G401 (cell line): Measurements from ENCODE around the gene ARIH1. TPM values are rescaled to one million over a fixed set of nuclear protein-coding genes. Genes with fewer than 3 reads are reported as not detected.
"Not testable (repeated sequence)": the region's sequence is repeated elsewhere in the genome, so short reads cannot be mapped to it uniquely, and the experiment has no call there.

ENCODE experiments used
- DNase-seq: peaks from one replicate; pipeline ENCODE4 v3.0.0-alpha.2; 2015; ENCODE audit warnings: low spot score
- in situ Hi-C: cut with HindIII; loops from 2 replicates; pipeline ENCODE4 v1.10.0; 2016; ENCODE audit warnings: low sequenced_read_pairs, mixed read lengths
- total RNA-seq: library from RNA; depleted of rRNA; stranded (reverse); fragments of >200 nt; shearing (Covaris generic); gene quantifications from 2 replicates; pipeline ENCODE4 v1.2.3, GENCODE V29; 2014

Gene ARIH1
- total RNA-seq, 1 experiment from 2014 or later: 42.0 TPM

GRCh38 chr15:72588096-72588495 is 114.0 kb downstream of the ARIH1 start:
- DNase-seq: peak; percentile 67
- in situ Hi-C loops: no loop called here

- in situ Hi-C loops: no loop called here
- DNase-seq: no peak
Observed at GRCh38 chr15:72590427-72590826, 116.3 kb downstream of the ARIH1 start.

- no peak for DNase-seq
- in situ Hi-C loops: no loop called here
Observed at GRCh38 chr15:72591361-72591760, 117.2 kb downstream of the ARIH1 start.

DNA sequence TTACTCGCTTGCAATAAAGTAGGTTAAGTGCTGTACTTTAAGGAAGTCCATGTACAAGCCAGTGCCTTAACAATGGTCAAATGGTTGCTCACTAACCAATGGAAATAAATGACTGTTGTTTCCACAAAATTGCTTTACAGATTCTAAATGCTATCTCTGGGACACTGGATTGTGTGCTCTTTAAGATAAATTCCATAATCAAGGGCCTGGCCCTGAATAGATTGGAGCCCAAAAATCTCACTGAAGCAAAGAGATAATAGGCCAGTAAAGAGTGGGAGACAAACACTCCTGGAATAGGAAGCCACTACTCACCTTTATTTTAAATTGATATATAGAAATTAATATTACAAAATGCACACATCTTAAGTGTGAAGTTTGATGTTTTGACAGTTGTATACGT is 118.0 kb downstream of the ARIH1 start:
- no peak for DNase-seq
- in situ Hi-C loops: no loop called here

DNA sequence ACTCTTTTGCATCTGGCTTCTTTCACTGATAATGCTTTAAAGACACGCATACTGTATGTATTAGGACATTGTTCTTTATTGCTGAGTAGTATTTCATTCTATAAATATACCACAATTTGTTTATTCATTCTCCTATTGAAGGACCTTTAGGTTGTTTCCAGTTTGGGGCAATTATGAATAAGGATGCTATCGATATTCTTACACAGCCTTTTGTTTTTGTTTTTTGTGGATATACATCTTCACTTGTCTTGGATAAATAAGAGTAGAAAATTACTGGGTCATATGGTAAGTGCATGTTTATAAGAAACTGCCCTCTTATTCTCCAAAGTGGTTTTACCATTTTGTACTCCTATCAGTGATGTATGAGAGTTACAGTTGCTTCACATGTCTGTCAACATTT is 118.5 kb downstream of the ARIH1 start:
- in situ Hi-C loops: no loop called here
- DNase-seq: no peak

- no peak for DNase-seq
- in situ Hi-C loops: no loop called here
Observed at GRCh38 chr15:72593838-72594237, 119.7 kb downstream of the ARIH1 start.

DNA sequence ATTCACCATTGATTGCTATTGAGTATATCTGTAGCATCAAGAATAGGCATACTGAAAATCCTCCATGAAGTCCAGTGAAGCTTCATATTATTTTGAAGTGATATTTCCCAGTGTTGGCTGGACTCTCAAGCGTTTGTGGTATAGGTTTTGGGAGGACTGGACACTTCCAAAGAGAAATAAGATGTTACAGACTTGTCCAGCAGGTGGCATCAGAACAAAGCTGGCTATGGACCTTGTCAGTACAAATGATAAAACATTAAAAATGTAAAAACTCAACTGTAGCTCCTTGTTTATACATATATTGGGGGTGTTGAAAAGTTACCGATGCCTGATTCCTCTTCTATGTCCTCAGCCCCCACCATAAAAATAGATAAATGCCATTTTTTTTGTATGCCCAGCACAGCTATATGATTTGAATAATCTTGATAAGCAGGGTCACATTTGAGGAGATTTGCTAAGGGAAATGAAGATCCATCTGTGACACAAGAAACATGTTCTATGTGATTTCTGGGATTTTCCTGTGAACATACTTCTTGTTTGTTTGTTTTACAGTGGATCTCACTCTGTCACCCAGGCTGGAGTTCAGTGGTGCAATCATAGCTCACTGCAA is 125.8 kb downstream of the ARIH1 start:
- DNase-seq: peak; percentile 58
- in situ Hi-C loops: no loop called here

GRCh38 chr15:72604794-72605193 is 130.7 kb downstream of the ARIH1 start:
- in situ Hi-C loops: no loop called here
- no peak for DNase-seq

DNA sequence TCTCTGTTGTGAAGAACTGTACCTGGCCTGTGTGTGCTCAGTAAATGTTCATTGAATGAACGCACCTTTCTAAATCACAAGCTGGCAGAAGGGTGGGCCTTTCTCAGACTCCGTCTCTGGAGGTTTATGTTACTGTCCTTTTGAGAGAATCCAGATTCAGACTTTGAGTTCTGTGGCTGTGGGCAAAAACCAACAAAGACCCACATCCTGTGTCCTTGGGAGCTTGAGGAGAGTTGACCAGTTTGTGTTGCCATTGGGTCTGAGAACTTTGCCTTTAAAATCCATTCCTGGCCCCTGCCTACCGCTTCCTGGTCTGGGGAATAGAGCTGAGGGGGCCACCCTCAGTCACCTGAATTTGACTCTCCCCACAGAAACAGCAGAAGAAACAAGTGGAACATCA is 134.0 kb downstream of the ARIH1 start:
- DNase-seq, in situ Hi-C loops: not testable (repeated sequence)

DNA sequence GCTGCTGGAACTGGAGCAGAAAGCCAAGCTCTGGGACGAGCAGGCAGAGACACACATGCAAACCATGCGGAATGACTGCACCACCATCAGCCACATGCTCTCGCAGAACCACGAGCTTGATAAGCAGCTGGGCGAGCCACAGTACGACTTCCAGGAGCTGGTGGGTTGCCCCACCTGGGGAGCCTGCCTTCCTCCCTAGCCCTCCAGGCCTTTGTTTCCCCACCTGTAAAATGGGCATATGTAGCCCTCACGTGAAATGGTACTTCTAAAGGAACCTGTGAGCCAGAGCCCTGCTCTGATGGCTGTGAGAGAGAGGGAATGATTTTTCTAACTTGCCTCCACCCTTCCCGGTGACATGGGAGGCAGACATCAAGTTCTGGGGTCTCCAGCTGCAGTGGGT is 135.7 kb downstream of the ARIH1 start:
- in situ Hi-C loops: no loop called here

GRCh38 chr15:72612324-72612723 is 138.2 kb downstream of the ARIH1 start:
- in situ Hi-C loops, DNase-seq: not testable (repeated sequence)

More for the DNA sequence above, 135.7 kb downstream of the ARIH1 start:
- no peak for DNase-seq

GRCh38 chr15:72614810-72615532 is 140.8 kb downstream of the ARIH1 start:
- in situ Hi-C loops: no loop called here
- no peak for DNase-seq

DNA sequence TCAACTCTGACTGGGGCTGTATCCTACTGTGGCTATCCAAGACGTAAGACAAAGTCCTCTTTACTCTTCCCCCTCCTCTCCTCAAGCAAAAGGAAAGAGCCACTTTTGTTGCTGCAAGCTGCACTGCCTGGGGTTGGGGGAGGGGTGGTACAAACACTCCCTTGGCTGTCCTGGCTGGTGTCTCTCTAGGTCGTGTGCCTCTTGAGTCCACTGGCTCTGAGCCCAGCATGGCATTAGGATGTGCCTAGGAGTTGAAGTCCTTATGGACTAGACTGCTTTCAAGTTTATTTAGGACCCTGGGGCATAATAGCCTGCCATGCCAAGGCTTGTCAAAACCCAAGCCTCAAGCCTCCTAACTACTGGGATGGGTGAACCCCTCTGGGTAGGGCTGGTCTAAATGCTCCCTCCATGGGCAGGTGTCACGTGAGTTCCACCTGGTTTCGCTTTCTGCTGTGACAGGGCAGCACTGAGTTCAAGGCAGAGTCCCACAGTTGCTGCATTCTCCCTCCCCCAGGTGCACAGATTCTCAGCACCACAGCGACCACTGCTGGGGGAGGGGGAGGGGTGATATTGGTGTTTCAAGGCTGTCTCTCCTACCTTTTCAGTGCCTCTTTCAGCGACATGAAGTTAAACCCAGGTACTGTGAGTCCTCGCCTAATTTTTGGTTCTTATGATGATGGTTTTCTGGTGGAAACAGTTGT is 141.6 kb downstream of the ARIH1 start:
- DNase-seq, in situ Hi-C loops: not testable (repeated sequence)

DNA sequence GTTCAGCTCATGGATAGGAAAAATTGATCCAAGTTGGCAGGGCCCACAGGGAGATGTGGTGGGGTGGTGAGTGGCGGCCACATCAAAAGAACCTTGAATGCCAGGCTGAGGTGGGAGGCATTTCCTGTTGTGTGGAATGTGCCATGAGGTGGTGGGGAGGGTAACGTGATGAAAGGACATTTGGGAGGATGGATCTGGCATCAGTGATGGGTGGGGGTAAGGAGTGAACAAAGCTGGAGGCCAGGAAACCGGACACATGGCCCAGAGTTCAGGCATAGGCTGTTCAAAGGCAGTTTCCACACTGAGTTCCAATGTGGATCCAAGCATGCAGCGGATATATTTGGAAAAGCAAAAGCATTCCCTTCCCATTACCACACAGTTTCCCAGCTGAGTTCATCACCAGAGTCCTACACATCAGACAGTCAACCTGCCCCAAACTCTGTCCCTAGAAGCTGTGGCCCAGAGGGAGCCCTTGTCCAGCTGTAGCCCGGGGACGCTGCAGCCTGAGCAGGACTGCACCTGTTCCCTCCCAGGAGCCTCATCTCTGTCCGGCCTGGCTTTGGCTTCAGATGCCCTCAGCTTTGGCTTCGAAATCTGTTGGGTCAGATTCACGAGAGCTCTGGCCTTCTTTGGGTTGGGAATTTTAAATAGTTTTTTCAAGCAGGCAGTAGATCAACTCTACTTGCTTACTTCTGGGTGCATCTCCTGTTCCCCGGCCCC is 142.5 kb downstream of the ARIH1 start:
- in situ Hi-C loops: no loop called here
- DNase-seq: no peak

DNA sequence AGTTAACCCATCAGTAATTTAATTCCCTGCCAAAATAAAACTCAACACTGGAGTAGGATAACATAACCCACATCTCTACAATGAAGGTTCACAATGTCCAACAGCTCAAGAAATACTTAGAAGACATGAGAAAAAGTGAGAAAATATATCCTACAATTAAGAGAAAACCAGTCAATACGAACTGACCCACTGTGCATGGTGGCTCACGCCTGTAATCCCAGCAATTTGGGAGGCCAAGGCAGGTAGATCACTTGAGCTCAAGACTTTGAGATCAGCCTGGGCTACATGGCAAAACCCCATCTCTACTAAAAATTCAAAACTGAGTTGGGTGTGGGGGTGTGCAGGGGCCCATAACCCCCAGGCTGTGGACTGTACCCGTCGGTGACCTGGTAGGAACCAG is 149.7 kb downstream of the ARIH1 start:
- DNase-seq, in situ Hi-C loops: not testable (repeated sequence)

- DNase-seq, in situ Hi-C loops: not testable (repeated sequence)
Observed at GRCh38 chr15:72626153-72626552, 152.0 kb downstream of the ARIH1 start.

DNA sequence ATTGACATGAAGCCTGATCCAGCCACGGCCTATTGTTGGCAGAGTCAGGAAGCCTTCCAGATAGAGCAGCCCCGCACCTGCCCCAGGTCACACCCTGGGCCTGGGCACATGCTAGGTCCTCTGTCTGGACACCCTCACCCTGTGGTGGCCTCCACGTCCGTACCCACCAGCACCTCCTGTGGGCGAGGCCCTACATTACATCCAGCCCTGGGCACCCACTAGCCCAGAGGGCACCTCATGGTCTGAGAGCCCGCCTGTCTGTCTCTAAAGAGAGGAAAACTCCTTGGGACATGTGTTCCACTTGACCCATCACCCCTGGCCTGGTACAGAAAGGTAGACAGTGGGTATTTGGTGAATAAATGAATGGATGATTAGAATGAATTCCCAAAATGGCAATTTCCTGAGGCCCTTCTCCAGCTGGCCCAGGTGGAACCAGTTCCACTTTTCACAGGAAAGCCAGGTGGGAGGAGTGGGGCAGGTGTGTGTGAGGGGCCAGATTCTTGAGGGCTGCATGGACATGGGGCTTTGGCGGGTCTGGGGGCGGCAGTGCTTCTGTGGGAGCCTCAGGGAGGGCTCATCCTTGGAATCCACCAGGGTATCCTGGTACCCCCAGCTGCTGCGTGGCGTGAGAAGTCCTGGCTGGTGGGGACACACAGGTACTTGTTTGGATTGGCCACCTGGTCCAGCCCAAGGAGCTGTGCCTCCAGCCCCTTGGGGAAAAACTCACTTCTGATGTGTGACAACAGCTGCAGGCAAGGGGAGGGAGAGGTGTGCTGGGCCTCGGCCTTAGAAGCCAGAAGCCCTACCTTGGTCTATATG is 154.3 kb downstream of the ARIH1 start:
- in situ Hi-C loops: not testable (repeated sequence)

GRCh38 chr15:72629068-72629570 is 155.0 kb downstream of the ARIH1 start:
- DNase-seq, in situ Hi-C loops: not testable (repeated sequence)

More for the DNA sequence above, 154.3 kb downstream of the ARIH1 start:
- not testable (repeated sequence) for DNase-seq
